HepG2 (cell line): Measurements from ENCODE around the gene DIP2C. TPM values are rescaled to one million over a fixed set of nuclear protein-coding genes. Genes with fewer than 3 reads are reported as not detected.

ENCODE experiments used
- ATAC-seq: fragments of 200-7000 bp; cut with Tn5 transposase; 3 replicates; pipeline ENCODE4 v1.9.1; 2020; ENCODE audit warnings: mild to moderate bottlenecking, moderate library complexity
- BruUV-seq: library from RNA; stranded (reverse); fragments of 400-500 nt; replicated peaks from 2 replicates; lab custom pipeline; 2021; lab: Mats Ljungman, UMichigan
- CTCF ChIA-PET: fragments of 300-600 bp; formaldehyde crosslinking; extraction: SDS; loops from one replicate; lab custom pipeline; 2021; ENCODE audit warnings: low total read pairs, inconsistent platforms, low intra/inter-chr PET ratio; lab: Yijun Ruan, JAX
- POLR2A ChIA-PET: fragments of 350-600 bp; sonication (Branson Sonifier 250); formaldehyde crosslinking; loops from one replicate; lab custom pipeline; 2020; ENCODE audit warnings: antibody characterized with exemption, inconsistent platforms; lab: Yijun Ruan, JAX
- DNase-seq: peaks from one replicate; pipeline ENCODE4 v3.0.0-alpha.2; 2015; ENCODE audit warnings: low spot score
- FAIRE-seq: peaks from 3 replicates; lab custom pipeline; 2011; peaks lifted over from hg19 to GRCh38; lab: Jason Lieb, UNC
- H2AFZ ChIP-seq: one replicate; pipeline ENCODE4 v1.6.1; 2011; ENCODE audit warnings: low read length, inconsistent platforms
- H3K27ac ChIP-seq: fragments of 300-600 bp; 3 replicates; pipeline ENCODE4 v1.8.0; 2011; ENCODE audit warnings: mixed run types, mild to moderate bottlenecking, mixed read lengths, low read length, inconsistent platforms; ENCODE audit not compliant: insufficient read depth; ENCODE audit errors: extremely low read length
- H3K27me3 ChIP-seq, 2 experiments: fragments of 200-600 bp in 1 of 2; 2 replicates in 1 of 2; 3 replicates in 1 of 2; pipeline versions ENCODE4 v1.6.0 to v1.8.0; 2011; ENCODE audit warnings: low read length in 2 of 2, mild to moderate bottlenecking in 2 of 2, moderate library complexity in 2 of 2, inconsistent platforms in 1 of 2; ENCODE audit not compliant: insufficient read depth in 2 of 2, control insufficient read depth in 1 of 2
- H3K36me3 ChIP-seq, 2 experiments: fragments of 200-600 bp in 1 of 2; replicated peaks in 1 of 2; 2 replicates in 1 of 2; 3 replicates in 1 of 2; pipeline versions ENCODE4 v1.5.1 to v1.8.0; 2011; ENCODE audit warnings: low read length in 2 of 2, inconsistent platforms in 1 of 2; ENCODE audit not compliant: insufficient read depth in 2 of 2, control insufficient read depth in 1 of 2
- H3K4me1 ChIP-seq: 2 replicates; pipeline ENCODE4 v1.5.1; 2012; ENCODE audit warnings: low read length, inconsistent platforms; ENCODE audit not compliant: insufficient read depth
- H3K4me2 ChIP-seq: 2 replicates; pipeline ENCODE4 v1.6.0; 2011; ENCODE audit warnings: low read depth, low read length, inconsistent platforms
- H3K4me3 ChIP-seq, 3 experiments: fragments of 200-600 bp in 1 of 3; sonication (generic), shearing (Covaris generic) in 1 of 3; replicated peaks in 1 of 3; 2 replicates each; pipeline ENCODE4 v1.5.1; 2011 to 2016; ENCODE audit warnings: low read length in 3 of 3, inconsistent platforms in 2 of 3, low read depth in 2 of 3, mild to moderate bottlenecking in 2 of 3, control low read depth in 1 of 3, mixed read lengths in 1 of 3; ENCODE audit not compliant: insufficient read depth in 1 of 3
- H3K79me2 ChIP-seq: one replicate; pipeline ENCODE4 v1.6.1; 2011; ENCODE audit warnings: low read length, inconsistent platforms; ENCODE audit not compliant: insufficient read depth
- H3K9ac ChIP-seq: 2 replicates; pipeline ENCODE4 v1.6.0; 2011; ENCODE audit warnings: mild to moderate bottlenecking, low read depth, low read length, inconsistent platforms; ENCODE audit not compliant: insufficient read depth
- H3K9me3 ChIP-seq: 2 replicates; pipeline ENCODE4 v1.5.1; 2012; ENCODE audit warnings: mild to moderate bottlenecking, low read length
- H4K20me1 ChIP-seq: 2 replicates; pipeline ENCODE4 v1.6.0; 2011; ENCODE audit warnings: inconsistent platforms, mild to moderate bottlenecking, low read length, moderate library complexity; ENCODE audit not compliant: insufficient read depth
- EED ChIP-seq: sonication (generic); formaldehyde crosslinking; IDR thresholded peaks from 2 replicates; pipeline ENCODE4 v1.5.0; 2020; ENCODE audit warnings: mild to moderate bottlenecking, missing genetic modification reagents
- HOXD1 ChIP-seq: sonication (generic); formaldehyde crosslinking; IDR thresholded peaks from 2 replicates; pipeline ENCODE4 v1.5.0; 2020; ENCODE audit warnings: missing genetic modification reagents
- KAT2B ChIP-seq: fragments of 150-350 bp; IDR thresholded peaks from 2 replicates; pipeline ENCODE4 v1.6.1; 2014; ENCODE audit warnings: low read depth, low read length, borderline replicate concordance
- MED1 ChIP-seq: sonication (generic); formaldehyde crosslinking; IDR thresholded peaks from 2 replicates; pipeline ENCODE4 v1.4.0; 2020; ENCODE audit warnings: missing genetic modification reagents
- ZBTB20 ChIP-seq: sonication (generic); formaldehyde crosslinking; IDR thresholded peaks from 2 replicates; pipeline ENCODE4 v1.8.1; 2023; ENCODE audit warnings: missing genetic modification reagents, low read depth, mild to moderate bottlenecking, borderline replicate concordance
- ZNF484 ChIP-seq: sonication (generic); formaldehyde crosslinking; IDR thresholded peaks from 2 replicates; pipeline ENCODE4 v1.5.1; 2020; ENCODE audit warnings: mild to moderate bottlenecking, low read depth, missing genetic modification reagents, borderline replicate concordance
- ZSCAN20 ChIP-seq: sonication (generic); formaldehyde crosslinking; IDR thresholded peaks from 2 replicates; pipeline ENCODE4 v1.4.0; 2020; ENCODE audit warnings: missing genetic modification reagents, mild to moderate bottlenecking, borderline replicate concordance
- WGBS: methylation state at CpG from one replicate; pipeline ENCODE4 v1.1.6; 2017; ENCODE audit warnings: low lambda C conversion rate; 5-methylcytosine and 5-hydroxymethylcytosine counted together
- in situ Hi-C: cut with HindIII; loops from 2 replicates; pipeline ENCODE4 v1.10.0; 2017; ENCODE audit warnings: low pct_unique_long_range_greater_than_20kb; ENCODE audit not compliant: extremely low pct_ligation_motif_present
- intact Hi-C: fragments of 100-400 bp; cut with micrococcal nuclease; formaldehyde crosslinking; loops from one replicate; pipeline ENCODE4 v1.10.0; 2022; ENCODE audit not compliant: unreplicated experiment
- polyA plus RNA-seq, 8 experiments: library from polyadenylated mRNA; depleted of rRNA in 3 of 8; stranded (reverse) in 7 of 8; unstranded in 1 of 8; fragments of >200 nt; fragmentation: Illumina TruSeq in 4 of 8; extraction: Trizol in 4 of 8; gene quantifications; 2 replicates each; pipeline versions ENCODE4 v1.2.1 to v1.2.3, GENCODE V29; 2011 to 2016; ENCODE audit warnings: low read depth in 4 of 8, missing spikeins in 1 of 8, mixed read lengths in 1 of 8; ENCODE audit not compliant: insufficient read depth in 1 of 8
- total RNA-seq, 5 experiments: library from RNA; depleted of rRNA; stranded (reverse); fragments of >200 nt; fragmentation: Illumina TruSeq; extraction: Trizol; gene quantifications; 2 replicates each; pipeline ENCODE4 v1.2.3, GENCODE V29; 2016; ENCODE audit warnings: low read depth in 1 of 5
- TF ChIP-seq, protein P1 (sequence below): sonication (generic); formaldehyde crosslinking; IDR thresholded peaks from 2 replicates; pipeline ENCODE4 v1.4.0; 2020; ENCODE audit warnings: missing genetic modification reagents, borderline replicate concordance
- TF ChIP-seq, protein P2 (sequence below): sonication (generic); formaldehyde crosslinking; IDR thresholded peaks from 2 replicates; pipeline ENCODE4 v1.5.0; 2020; ENCODE audit warnings: missing genetic modification reagents, mild to moderate bottlenecking, borderline replicate concordance

Gene DIP2C
- total and polyA plus RNA-seq, 2 of the 13 experiments (the other 11 are each of a cell fraction or from before 2014, with no cell fraction given) = 2.2 to 2.7 TPM

GRCh38 chr10:621981-622740, 67.3 kb downstream of the DIP2C start:
- Histone ChIP-seq H3K4me1 (peaks cover 24% of the 10 kb centered on the region), H3K9me3 (no peaks in the 10 kb centered on the region), H3K9ac (no peak overlapping the region), H4K20me1 (peaks cover 4% of the 10 kb centered on the region; the same call in 1 of the 2 replicates), H3K4me3 (no peak overlapping the region), H3K27ac (no peak overlapping the region), H3K27me3 (no peaks in the 10 kb centered on the region), H3K36me3 (no peaks in the 10 kb centered on the region), H3K79me2 (no peaks in the 10 kb centered on the region), H3K4me2 (no peak overlapping the region), H2AFZ (no peak overlapping the region)
- intact Hi-C loops = no loop called here
- DNase-seq (no peak), ATAC-seq (no peak), FAIRE-seq (no peak)
- in situ Hi-C loops = no loop called here
- 94% methylated on average over 13 of the region's 13 CpGs for WGBS
- BruUV-seq = no TSS peak
- ChIA-PET CTCF (no interaction called here), POLR2A (no interaction called here)
- no peak for TF ChIP-seq KAT2B

DNA sequence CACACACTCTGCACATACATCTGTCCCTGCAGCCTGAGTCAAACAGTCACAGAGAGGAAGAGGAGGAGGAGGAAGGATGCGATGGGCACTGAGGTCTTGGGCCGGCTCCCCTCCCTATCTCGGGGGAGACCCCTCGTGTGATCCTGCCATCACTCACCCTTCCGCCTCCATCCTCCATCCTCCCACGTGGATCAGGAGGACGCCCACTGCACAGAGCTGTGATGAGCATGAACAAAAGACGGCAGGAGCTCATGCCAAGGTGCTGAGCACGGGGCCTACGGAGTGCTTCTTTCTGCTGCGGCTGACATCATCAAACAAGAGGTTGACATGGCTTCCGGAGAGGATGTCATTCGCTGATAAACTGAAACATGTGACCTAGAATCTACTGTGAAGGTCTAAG, 68.0 kb downstream of the DIP2C start:
- CTCF ChIA-PET = no interaction called here
- H3K27ac ChIP-seq = no peak overlapping the region
- 95% methylated on average over 13 of the region's 13 CpGs for WGBS
- DNase-seq (no peak), ATAC-seq (no peak), FAIRE-seq (no peak)
- H2AFZ ChIP-seq = no peak overlapping the region
- H3K4me3 ChIP-seq = no peak overlapping the region
- H3K4me1 ChIP-seq = peaks cover 24% of the 10 kb centered on the region
- no peaks in the 10 kb centered on the region for H3K9me3 ChIP-seq
- intact Hi-C loops = no loop called here
- H3K9ac ChIP-seq = no peak overlapping the region
- POLR2A ChIA-PET = no interaction called here
- H3K36me3 ChIP-seq = no peaks in the 10 kb centered on the region
- H3K27me3 ChIP-seq = no peaks in the 10 kb centered on the region
- no TSS peak for BruUV-seq
- H3K79me2 ChIP-seq = no peaks in the 10 kb centered on the region
- H3K4me2 ChIP-seq = no peak overlapping the region
- in situ Hi-C loops = no loop called here
- peaks cover 4% of the 10 kb centered on the region; the same call in 1 of the 2 replicates for H4K20me1 ChIP-seq
- TF ChIP-seq, protein P1, sequence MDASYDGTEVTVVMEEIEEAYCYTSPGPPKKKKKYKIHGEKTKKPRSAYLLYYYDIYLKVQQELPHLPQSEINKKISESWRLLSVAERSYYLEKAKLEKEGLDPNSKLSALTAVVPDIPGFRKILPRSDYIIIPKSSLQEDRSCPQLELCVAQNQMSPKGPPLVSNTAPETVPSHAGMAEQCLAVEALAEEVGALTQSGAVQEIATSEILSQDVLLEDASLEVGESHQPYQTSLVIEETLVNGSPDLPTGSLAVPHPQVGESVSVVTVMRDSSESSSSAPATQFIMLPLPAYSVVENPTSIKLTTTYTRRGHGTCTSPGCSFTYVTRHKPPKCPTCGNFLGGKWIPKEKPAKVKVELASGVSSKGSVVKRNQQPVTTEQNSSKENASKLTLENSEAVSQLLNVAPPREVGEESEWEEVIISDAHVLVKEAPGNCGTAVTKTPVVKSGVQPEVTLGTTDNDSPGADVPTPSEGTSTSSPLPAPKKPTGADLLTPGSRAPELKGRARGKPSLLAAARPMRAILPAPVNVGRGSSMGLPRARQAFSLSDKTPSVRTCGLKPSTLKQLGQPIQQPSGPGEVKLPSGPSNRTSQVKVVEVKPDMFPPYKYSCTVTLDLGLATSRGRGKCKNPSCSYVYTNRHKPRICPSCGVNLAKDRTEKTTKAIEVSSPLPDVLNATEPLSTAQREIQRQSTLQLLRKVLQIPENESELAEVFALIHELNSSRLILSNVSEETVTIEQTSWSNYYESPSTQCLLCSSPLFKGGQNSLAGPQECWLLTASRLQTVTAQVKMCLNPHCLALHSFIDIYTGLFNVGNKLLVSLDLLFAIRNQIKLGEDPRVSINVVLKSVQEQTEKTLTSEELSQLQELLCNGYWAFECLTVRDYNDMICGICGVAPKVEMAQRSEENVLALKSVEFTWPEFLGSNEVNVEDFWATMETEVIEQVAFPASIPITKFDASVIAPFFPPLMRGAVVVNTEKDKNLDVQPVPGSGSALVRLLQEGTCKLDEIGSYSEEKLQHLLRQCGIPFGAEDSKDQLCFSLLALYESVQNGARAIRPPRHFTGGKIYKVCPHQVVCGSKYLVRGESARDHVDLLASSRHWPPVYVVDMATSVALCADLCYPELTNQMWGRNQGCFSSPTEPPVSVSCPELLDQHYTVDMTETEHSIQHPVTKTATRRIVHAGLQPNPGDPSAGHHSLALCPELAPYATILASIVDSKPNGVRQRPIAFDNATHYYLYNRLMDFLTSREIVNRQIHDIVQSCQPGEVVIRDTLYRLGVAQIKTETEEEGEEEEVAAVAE = no peak
- TF ChIP-seq MED1 (no peak), HOXD1 (CRISPR knock-in tag) (no peak), ZBTB20 (no peak), EED (CRISPR knock-in tag) (no peak), ZNF484 (CRISPR knock-in tag) (no peak), ZSCAN20 (CRISPR knock-in tag) (no peak)
- TF ChIP-seq, protein P2, sequence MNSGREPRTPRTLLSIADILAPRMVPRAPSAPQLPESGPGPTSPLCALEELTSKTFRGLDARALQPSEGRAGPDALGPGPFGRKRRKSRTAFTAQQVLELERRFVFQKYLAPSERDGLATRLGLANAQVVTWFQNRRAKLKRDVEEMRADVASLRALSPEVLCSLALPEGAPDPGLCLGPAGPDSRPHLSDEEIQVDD (CRISPR knock-in tag) = no peak
